Transverse colon (tissue), 4 donors: ENCODE results near the gene TRIM68. TPM values are rescaled to one million over a fixed set of nuclear protein-coding genes. Genes with fewer than 3 reads are reported as not detected.

Experiments used
- DNase-seq: peaks from one replicate; pipeline ENCODE4 v3.0.0-alpha.2; 2019
- H3K27ac ChIP-seq, 4 donors: fragments of 200-600 bp; sonication (generic); 2 replicates each; pipeline ENCODE4 v1.5.1; 2016 to 2018; ENCODE audit warnings: inconsistent platforms in 4 of 4
- H3K27me3 ChIP-seq: fragments of 200-600 bp; sonication (generic); 2 replicates; pipeline ENCODE4 v1.5.1; 2017; ENCODE audit warnings: inconsistent platforms
- H3K36me3 ChIP-seq, 4 donors: fragments of 200-600 bp; sonication (generic); 2 replicates each; pipeline ENCODE4 v1.5.1; 2017 to 2019; ENCODE audit warnings: inconsistent platforms in 4 of 4
- H3K4me1 ChIP-seq, 4 donors: fragments of 200-600 bp; sonication (generic); 2 replicates each; pipeline ENCODE4 v1.5.1; 2017 to 2020; ENCODE audit warnings: inconsistent platforms in 4 of 4
- H3K4me3 ChIP-seq, 4 donors: fragments of 200-600 bp; sonication (generic); 1 replicate in 1 of 4; 2 replicates in 3 of 4; pipeline versions ENCODE4 v1.5.1 to v1.6.1; 2017 to 2019; ENCODE audit warnings: inconsistent platforms in 4 of 4
- H3K9me3 ChIP-seq, 2 donors: fragments of 200-600 bp; sonication (generic); 2 replicates each; pipeline ENCODE4 v1.5.1; 2017 to 2019; ENCODE audit warnings: inconsistent platforms in 2 of 2
- CTCF ChIP-seq, 5 experiments: fragments of 200-600 bp in 3 of 5; fragments of 450-650 bp in 2 of 5; sonication (generic) in 3 of 5; IDR thresholded peaks; 1 replicate in 2 of 5; 2 replicates in 3 of 5; pipeline ENCODE4 v1.5.1; 2016 to 2017; ENCODE audit warnings: antibody characterized with exemption in 5 of 5, inconsistent platforms in 3 of 5, mild to moderate bottlenecking in 2 of 5, moderate library complexity in 1 of 5
- EP300 ChIP-seq: sonication (generic); formaldehyde crosslinking; IDR thresholded peaks from one replicate; pipeline ENCODE4 v1.6.1; 2017; ENCODE audit warnings: antibody characterized with exemption, low read depth
- POLR2A ChIP-seq: fragments of 450-650 bp; IDR thresholded peaks from one replicate; pipeline ENCODE4 v1.6.1; 2016; ENCODE audit warnings: antibody characterized with exemption, mild to moderate bottlenecking, moderate library complexity
- POLR2AphosphoS5 ChIP-seq, 3 donors: sonication (generic); formaldehyde crosslinking; IDR thresholded peaks; one replicate each; pipeline ENCODE4 v1.6.1; 2016; ENCODE audit warnings: antibody characterized with exemption in 3 of 3
- WGBS, 2 donors: methylation state at CpG; one replicate each; pipeline ENCODE4 v1.1.5; 2018; ENCODE audit warnings: low coverage in 1 of 2; 5-methylcytosine and 5-hydroxymethylcytosine counted together
- in situ Hi-C, 4 donors: fragments of 200-750 bp; cut with MboI; loops; one replicate each; pipeline versions ENCODE4 v1.15.0 to v1.15.1; 2017; ENCODE audit warnings: low sequenced_read_pairs in 3 of 4, low pct_ligation_motif_present in 1 of 4, low pct_unique_long_range_greater_than_20kb in 1 of 4
- intact Hi-C: fragments of 100-400 bp; cut with DNase I; formaldehyde crosslinking; loops from one replicate; pipeline ENCODE4 v1.15.1; 2023; ENCODE audit warnings: low total_unique reads
- total RNA-seq, 4 donors: library from RNA; depleted of rRNA; stranded (reverse); fragments of >200 nt; gene quantifications; one replicate each; pipeline ENCODE4 v1.1.0, GENCODE V29; 2016

TRIM68 gene
- total RNA-seq, 4 donors from 2014 or later, result 12.1 to 30.2 (median 19.9) TPM

GRCh38 chr11:4559527-4560440 lies 48.2 kb downstream of the TRIM68 start:
- Histone ChIP-seq H3K27me3 (no peaks in the 10 kb centered on the region), H3K4me3 (no peak overlapping the region), H3K27ac (no peak overlapping the region), H3K36me3 (no peaks in the 10 kb centered on the region), H3K9me3 (peaks cover 0 to 5% of the 10 kb centered on the region in 2 donors), H3K4me1 (no peaks in the 10 kb centered on the region)
- DNase-seq, result no peak
- in situ Hi-C loops, result no loop called here
- WGBS, 2 donors, result 40 to 68% methylated on average over 1 to 8 of the region's 8 CpGs
- no peak for TF ChIP-seq POLR2A
- no peak for TF ChIP-seq POLR2AphosphoS5 (IDR thresholded peaks at IDR 0.05)
- TF ChIP-seq CTCF (IDR thresholded peaks at IDR 0.05), result no peak
- no peak for TF ChIP-seq EP300
- intact Hi-C loops, result no loop called here

- in situ Hi-C loops (no loop called here), intact Hi-C loops (no loop called here)
- WGBS, 2 donors, result 80 to 81% methylated on average over 2 to 8 of the region's 8 CpGs
- H3K4me1 ChIP-seq, result peaks cover 0 to 11% (median 0%) of the 10 kb centered on the region in 4 donors
- no peak for DNase-seq
- no peaks in the 10 kb centered on the region for H3K9me3 ChIP-seq
- no peaks in the 10 kb centered on the region for H3K27me3 ChIP-seq
- no peak overlapping the region for H3K4me3 ChIP-seq
- TF ChIP-seq CTCF (IDR thresholded peaks at IDR 0.05), result peak in 1 of 5 experiments; percentile 25
- TF ChIP-seq EP300, result no peak
- H3K36me3 ChIP-seq, result no peaks in the 10 kb centered on the region
- no peak overlapping the region for H3K27ac ChIP-seq
Measured at GRCh38 chr11:4551346-4551979, 56.6 kb downstream of the TRIM68 start.

Other genes starting within 250 kb of the TRIM68 start
- not detected for gene OR52B4, start 239.8 kb downstream of the TRIM68 start, total RNA-seq
- gene TRIM21, start 214.5 kb downstream of the TRIM68 start, total RNA-seq, result 10 to 100 TPM; 23.6 to 40.4 (median 24.8) TPM
- not detected for gene OR52K2, start 158.9 kb downstream of the TRIM68 start, total RNA-seq
- not detected for gene OR52K1, start 125.6 kb downstream of the TRIM68 start, total RNA-seq
- not detected for gene OR52M1, start 63.0 kb downstream of the TRIM68 start, total RNA-seq
- gene OR52I2, start 26.5 kb downstream of the TRIM68 start, total RNA-seq, result not detected
- gene OR52I1, start 14.2 kb downstream of the TRIM68 start, total RNA-seq, result not detected
- not detected for gene OR51D1, start 29.2 kb upstream of the TRIM68 start, total RNA-seq
- under 1 TPM in 2 of 4 donors, not detected in 2; 0.16 to 0.27 TPM for gene OR51E1, start 35.8 kb upstream of the TRIM68 start, total RNA-seq
- 10 to 100 TPM in 1 of 4 donors, 1 to 10 TPM in 2, under 1 TPM in 1; 0.37 to 10.3 (median 2.0) TPM for gene OR51E2, start 89.6 kb upstream of the TRIM68 start, total RNA-seq
- not detected for gene MMP26, start 96.6 kb upstream of the TRIM68 start, total RNA-seq
- gene OR51F1, start 161.7 kb upstream of the TRIM68 start, total RNA-seq, result not detected
- not detected for gene OR52R1, start 196.1 kb upstream of the TRIM68 start, total RNA-seq
- not detected for gene OR51F2, start 213.1 kb upstream of the TRIM68 start, total RNA-seq
- gene OR51S1, start 241.0 kb upstream of the TRIM68 start, total RNA-seq, result not detected